NCI-H1694 treated with DMSO at 0.1 percent for 48 hours (cell line): ENCODE measurements around the gene MEX3A.
"Not testable (repeated sequence)": the region's sequence is repeated elsewhere in the genome, so short reads cannot be mapped to it uniquely, and the experiment has no call there.

Experiments
- DNase-seq: peaks from one replicate; lab custom pipeline; 2025; lab: John Stamatoyannopoulos, UW

The MEX3A gene

GRCh38 chr1:156078728-156079127 lies 3.5 kb downstream of the MEX3A start:
- DNase-seq, result no peak

- no peak for DNase-seq
Measured at GRCh38 chr1:156077430-156077760, 4.9 kb downstream of the MEX3A start.

- no peak for DNase-seq
Measured at GRCh38 chr1:156076609-156077429, 5.4 kb downstream of the MEX3A start.

GRCh38 chr1:156075775-156076204 lies 6.5 kb downstream of the MEX3A start:
- no peak for DNase-seq

GRCh38 chr1:156075162-156075561 lies 7.1 kb downstream of the MEX3A start:
- DNase-seq, result no peak

- no peak for DNase-seq
Measured at GRCh38 chr1:156074661-156075060, 7.6 kb downstream of the MEX3A start.

GRCh38 chr1:156073740-156074139 lies 8.5 kb downstream of the MEX3A start:
- no peak for DNase-seq

GRCh38 chr1:156073110-156073687 lies 9.1 kb downstream of the MEX3A start:
- no peak for DNase-seq

- no peak for DNase-seq
Measured at GRCh38 chr1:156072251-156072650, 10.0 kb downstream of the MEX3A start.

- not testable (repeated sequence) for DNase-seq
Measured at GRCh38 chr1:156071332-156071816, 10.9 kb downstream of the MEX3A start.

GRCh38 chr1:156070548-156070947 lies 11.7 kb downstream of the MEX3A start:
- peak; percentile 92 for DNase-seq

GRCh38 chr1:156069490-156070455 lies 12.5 kb downstream of the MEX3A start:
- no peak for DNase-seq

- no peak for DNase-seq
Measured at GRCh38 chr1:156067262-156067661, 15.0 kb downstream of the MEX3A start.

- no peak for DNase-seq
Measured at GRCh38 chr1:156065871-156066270, 16.4 kb downstream of the MEX3A start.

GRCh38 chr1:156065212-156065611 lies 17.1 kb downstream of the MEX3A start:
- no peak for DNase-seq

GRCh38 chr1:156064615-156065014 lies 17.6 kb downstream of the MEX3A start:
- DNase-seq, result no peak

GRCh38 chr1:156063997-156064285 lies 18.3 kb downstream of the MEX3A start:
- no peak for DNase-seq

- no peak for DNase-seq
Measured at GRCh38 chr1:156062189-156062588, 20.1 kb downstream of the MEX3A start.

GRCh38 chr1:156060937-156061636 lies 21.2 kb downstream of the MEX3A start, which contains the start of gene RAB25:
Gene RAB25, plus strand, starts transcription at chr1:156061160. Its CDS starts 241 bp downstream, at chr1:156061401.
- no peak for DNase-seq

GRCh38 chr1:156056326-156056849 lies 25.9 kb downstream of the MEX3A start:
- no peak for DNase-seq

GRCh38 chr1:156055281-156056048 lies 26.8 kb downstream of the MEX3A start:
- DNase-seq, result no peak
